ENCODE measurements around the gene RRAS2. TPM values are rescaled to one million over a fixed set of nuclear protein-coding genes. Genes with fewer than 3 reads are reported as not detected.

The RRAS2 gene
- total RNA-seq, 1 experiment from 2014 or later, result 164 TPM

DNA sequence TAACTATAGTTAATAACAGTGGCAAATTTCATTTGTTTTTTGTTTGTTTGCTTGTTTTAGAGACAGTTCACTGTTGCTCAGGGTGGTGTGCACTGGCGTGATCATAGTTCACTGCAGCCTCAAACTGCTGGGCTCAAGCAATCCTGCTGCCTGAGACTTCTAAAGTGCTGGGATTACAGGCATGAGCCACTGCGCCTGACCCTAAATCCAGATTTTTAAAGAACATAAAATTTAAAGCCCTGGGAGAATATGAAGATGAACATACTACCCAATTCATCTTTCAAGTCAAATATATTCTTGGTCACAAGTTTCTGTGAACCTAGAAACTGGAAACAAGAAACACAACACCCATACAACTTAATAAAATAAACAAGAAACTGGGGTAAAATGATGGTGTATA is 28.1 kb downstream of the RRAS2 start:
- TF ChIP-seq HMGXB4 (CRISPR knock-in tag; IDR thresholded peaks at IDR 0.05), result no peak
- no peak for TF ChIP-seq ZNF232 (CRISPR knock-in tag; IDR thresholded peaks at IDR 0.05)
- TF ChIP-seq, protein P1, sequence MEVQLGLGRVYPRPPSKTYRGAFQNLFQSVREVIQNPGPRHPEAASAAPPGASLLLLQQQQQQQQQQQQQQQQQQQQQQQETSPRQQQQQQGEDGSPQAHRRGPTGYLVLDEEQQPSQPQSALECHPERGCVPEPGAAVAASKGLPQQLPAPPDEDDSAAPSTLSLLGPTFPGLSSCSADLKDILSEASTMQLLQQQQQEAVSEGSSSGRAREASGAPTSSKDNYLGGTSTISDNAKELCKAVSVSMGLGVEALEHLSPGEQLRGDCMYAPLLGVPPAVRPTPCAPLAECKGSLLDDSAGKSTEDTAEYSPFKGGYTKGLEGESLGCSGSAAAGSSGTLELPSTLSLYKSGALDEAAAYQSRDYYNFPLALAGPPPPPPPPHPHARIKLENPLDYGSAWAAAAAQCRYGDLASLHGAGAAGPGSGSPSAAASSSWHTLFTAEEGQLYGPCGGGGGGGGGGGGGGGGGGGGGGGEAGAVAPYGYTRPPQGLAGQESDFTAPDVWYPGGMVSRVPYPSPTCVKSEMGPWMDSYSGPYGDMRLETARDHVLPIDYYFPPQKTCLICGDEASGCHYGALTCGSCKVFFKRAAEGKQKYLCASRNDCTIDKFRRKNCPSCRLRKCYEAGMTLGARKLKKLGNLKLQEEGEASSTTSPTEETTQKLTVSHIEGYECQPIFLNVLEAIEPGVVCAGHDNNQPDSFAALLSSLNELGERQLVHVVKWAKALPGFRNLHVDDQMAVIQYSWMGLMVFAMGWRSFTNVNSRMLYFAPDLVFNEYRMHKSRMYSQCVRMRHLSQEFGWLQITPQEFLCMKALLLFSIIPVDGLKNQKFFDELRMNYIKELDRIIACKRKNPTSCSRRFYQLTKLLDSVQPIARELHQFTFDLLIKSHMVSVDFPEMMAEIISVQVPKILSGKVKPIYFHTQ (CRISPR knock-in tag; IDR thresholded peaks at IDR 0.05), result no peak
- TF ChIP-seq OVOL2 (CRISPR knock-in tag; IDR thresholded peaks at IDR 0.05; ENCODE audit: borderline replicate concordance), result no peak
- no peak for TF ChIP-seq RORB (CRISPR knock-in tag; IDR thresholded peaks at IDR 0.05)
- no peak for TF ChIP-seq CBFB (CRISPR knock-in tag; IDR thresholded peaks at IDR 0.05; ENCODE audit: low read depth)
- TF ChIP-seq IRF1 (CRISPR knock-in tag; IDR thresholded peaks at IDR 0.05), result no peak
- TF ChIP-seq, protein P2, sequence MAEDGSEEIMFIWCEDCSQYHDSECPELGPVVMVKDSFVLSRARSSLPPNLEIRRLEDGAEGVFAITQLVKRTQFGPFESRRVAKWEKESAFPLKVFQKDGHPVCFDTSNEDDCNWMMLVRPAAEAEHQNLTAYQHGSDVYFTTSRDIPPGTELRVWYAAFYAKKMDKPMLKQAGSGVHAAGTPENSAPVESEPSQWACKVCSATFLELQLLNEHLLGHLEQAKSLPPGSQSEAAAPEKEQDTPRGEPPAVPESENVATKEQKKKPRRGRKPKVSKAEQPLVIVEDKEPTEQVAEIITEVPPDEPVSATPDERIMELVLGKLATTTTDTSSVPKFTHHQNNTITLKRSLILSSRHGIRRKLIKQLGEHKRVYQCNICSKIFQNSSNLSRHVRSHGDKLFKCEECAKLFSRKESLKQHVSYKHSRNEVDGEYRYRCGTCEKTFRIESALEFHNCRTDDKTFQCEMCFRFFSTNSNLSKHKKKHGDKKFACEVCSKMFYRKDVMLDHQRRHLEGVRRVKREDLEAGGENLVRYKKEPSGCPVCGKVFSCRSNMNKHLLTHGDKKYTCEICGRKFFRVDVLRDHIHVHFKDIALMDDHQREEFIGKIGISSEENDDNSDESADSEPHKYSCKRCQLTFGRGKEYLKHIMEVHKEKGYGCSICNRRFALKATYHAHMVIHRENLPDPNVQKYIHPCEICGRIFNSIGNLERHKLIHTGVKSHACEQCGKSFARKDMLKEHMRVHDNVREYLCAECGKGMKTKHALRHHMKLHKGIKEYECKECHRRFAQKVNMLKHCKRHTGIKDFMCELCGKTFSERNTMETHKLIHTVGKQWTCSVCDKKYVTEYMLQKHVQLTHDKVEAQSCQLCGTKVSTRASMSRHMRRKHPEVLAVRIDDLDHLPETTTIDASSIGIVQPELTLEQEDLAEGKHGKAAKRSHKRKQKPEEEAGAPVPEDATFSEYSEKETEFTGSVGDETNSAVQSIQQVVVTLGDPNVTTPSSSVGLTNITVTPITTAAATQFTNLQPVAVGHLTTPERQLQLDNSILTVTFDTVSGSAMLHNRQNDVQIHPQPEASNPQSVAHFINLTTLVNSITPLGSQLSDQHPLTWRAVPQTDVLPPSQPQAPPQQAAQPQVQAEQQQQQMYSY (CRISPR knock-in tag; IDR thresholded peaks at IDR 0.05), result no peak
- TF ChIP-seq, protein P3, sequence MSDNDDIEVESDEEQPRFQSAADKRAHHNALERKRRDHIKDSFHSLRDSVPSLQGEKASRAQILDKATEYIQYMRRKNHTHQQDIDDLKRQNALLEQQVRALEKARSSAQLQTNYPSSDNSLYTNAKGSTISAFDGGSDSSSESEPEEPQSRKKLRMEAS (CRISPR knock-in tag; IDR thresholded peaks at IDR 0.05), result no peak
- TF ChIP-seq, protein P4, sequence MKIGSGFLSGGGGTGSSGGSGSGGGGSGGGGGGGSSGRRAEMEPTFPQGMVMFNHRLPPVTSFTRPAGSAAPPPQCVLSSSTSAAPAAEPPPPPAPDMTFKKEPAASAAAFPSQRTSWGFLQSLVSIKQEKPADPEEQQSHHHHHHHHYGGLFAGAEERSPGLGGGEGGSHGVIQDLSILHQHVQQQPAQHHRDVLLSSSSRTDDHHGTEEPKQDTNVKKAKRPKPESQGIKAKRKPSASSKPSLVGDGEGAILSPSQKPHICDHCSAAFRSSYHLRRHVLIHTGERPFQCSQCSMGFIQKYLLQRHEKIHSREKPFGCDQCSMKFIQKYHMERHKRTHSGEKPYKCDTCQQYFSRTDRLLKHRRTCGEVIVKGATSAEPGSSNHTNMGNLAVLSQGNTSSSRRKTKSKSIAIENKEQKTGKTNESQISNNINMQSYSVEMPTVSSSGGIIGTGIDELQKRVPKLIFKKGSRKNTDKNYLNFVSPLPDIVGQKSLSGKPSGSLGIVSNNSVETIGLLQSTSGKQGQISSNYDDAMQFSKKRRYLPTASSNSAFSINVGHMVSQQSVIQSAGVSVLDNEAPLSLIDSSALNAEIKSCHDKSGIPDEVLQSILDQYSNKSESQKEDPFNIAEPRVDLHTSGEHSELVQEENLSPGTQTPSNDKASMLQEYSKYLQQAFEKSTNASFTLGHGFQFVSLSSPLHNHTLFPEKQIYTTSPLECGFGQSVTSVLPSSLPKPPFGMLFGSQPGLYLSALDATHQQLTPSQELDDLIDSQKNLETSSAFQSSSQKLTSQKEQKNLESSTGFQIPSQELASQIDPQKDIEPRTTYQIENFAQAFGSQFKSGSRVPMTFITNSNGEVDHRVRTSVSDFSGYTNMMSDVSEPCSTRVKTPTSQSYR (CRISPR knock-in tag; IDR thresholded peaks at IDR 0.05), result no peak
- TF ChIP-seq ELF4 (CRISPR knock-in tag; IDR thresholded peaks at IDR 0.05; ENCODE audit: low read depth), result no peak
- TF ChIP-seq MYBL2 (CRISPR knock-in tag; IDR thresholded peaks at IDR 0.05), result no peak
- TF ChIP-seq PREB (CRISPR knock-in tag; IDR thresholded peaks at IDR 0.05; ENCODE audit: borderline replicate concordance), result no peak
- TF ChIP-seq SOX15 (CRISPR knock-in tag; IDR thresholded peaks at IDR 0.05), result no peak
- TF ChIP-seq, protein P5, sequence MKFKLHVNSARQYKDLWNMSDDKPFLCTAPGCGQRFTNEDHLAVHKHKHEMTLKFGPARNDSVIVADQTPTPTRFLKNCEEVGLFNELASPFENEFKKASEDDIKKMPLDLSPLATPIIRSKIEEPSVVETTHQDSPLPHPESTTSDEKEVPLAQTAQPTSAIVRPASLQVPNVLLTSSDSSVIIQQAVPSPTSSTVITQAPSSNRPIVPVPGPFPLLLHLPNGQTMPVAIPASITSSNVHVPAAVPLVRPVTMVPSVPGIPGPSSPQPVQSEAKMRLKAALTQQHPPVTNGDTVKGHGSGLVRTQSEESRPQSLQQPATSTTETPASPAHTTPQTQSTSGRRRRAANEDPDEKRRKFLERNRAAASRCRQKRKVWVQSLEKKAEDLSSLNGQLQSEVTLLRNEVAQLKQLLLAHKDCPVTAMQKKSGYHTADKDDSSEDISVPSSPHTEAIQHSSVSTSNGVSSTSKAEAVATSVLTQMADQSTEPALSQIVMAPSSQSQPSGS (CRISPR knock-in tag; IDR thresholded peaks at IDR 0.05; ENCODE audit: borderline replicate concordance, low read depth), result no peak
- no peak for TF ChIP-seq KAT7 (CRISPR knock-in tag; IDR thresholded peaks at IDR 0.05; ENCODE audit: borderline replicate concordance)
- no peak for TF ChIP-seq FOXJ3 (CRISPR knock-in tag; IDR thresholded peaks at IDR 0.05; ENCODE audit: borderline replicate concordance)
- no peak for TF ChIP-seq SP1 (CRISPR knock-in tag; conservative IDR thresholded peaks at IDR 0.05)
- Mint-ChIP-seq H3K9me3 (no peaks in the 10 kb centered on the region), H3K4me1 (peaks cover 72% of the 10 kb centered on the region), H3K36me3 (0 out of 2 replicates have a peak, but pooled peaks cover 6% of the 10 kb centered on the region), H3K4me3 (no peak overlapping the region), H3K27me3 (ENCODE audit: low read depth) (no peaks in the 10 kb centered on the region), H3K27ac (peak overlapping the region; percentile 69)
- ChIA-PET POLR2A (interaction anchor here (0.6 kb wide), 1 partner anchor 85 kb away, joined by 3 read pairs; no protein-coding TSS in a partner anchor), CTCF (interaction anchor here (1.0 to 1.2 kb wide), 2 partner anchors 44 to 88 kb away, joined by 3 to 4 read pairs; no protein-coding TSS in a partner anchor)
- no peak for ATAC-seq
- DNase-seq (ENCODE audit: low spot score), result no peak

Data from WTC11 (cell line).